Heart left ventricle (tissue), 13 donors: ENCODE measurements around the gene IL10RB.

Experiments used
- CTCF ChIP-seq, 12 donors: fragments of 200-600 bp; sonication (generic) in 4 of 12; IDR thresholded peaks; one replicate each; pipeline versions ENCODE4 v1.5.0 to v1.8.0; 2018 to 2022; ENCODE audit warnings: antibody characterized with exemption in 12 of 12, mild to moderate bottlenecking in 5 of 12
- POLR2A ChIP-seq, 2 donors: fragments of 450-650 bp; IDR thresholded peaks; one replicate each; pipeline ENCODE4 v1.6.1; 2017; ENCODE audit warnings: antibody characterized with exemption in 2 of 2, mild to moderate bottlenecking in 2 of 2, moderate library complexity in 2 of 2
- donor health status: ischemic (EF 13 %, LVEDD 7.1; RV severe dilation, severe dysfunction).
- donor health status: DM: no; HTN: yes; CAD: no.
- donor health status: DM: no; HTN: no; CAD: no.
- donor health status: ischemic (EF 25% LVEDD 6.9; RV normal size, moderate dysfunction).
- donor health status: ischemic (EF 25% LVEDD 5.7; RV mildly dilated, moderate dysfunction).
- donor health status: ischemic (EF 35%, LVEDD 5.7; RV mildly dilated, moderate dysfunction).
- donor health status: nonischemic (EF 11% LVEDD 7.7; RV severe dilation, severe dysfunction).
- donor health status: DM: yes; HTN: yes; CAD: no.
- donor health status: PGD.
- donor health status: ischemic (EF 29% LVEDD 5.4; RV normal size, mild dysfunction).
- donor health status: nonischemic (EF 23%, LVEDD 6.1; RV moderate dilation, normal function).

DNA sequence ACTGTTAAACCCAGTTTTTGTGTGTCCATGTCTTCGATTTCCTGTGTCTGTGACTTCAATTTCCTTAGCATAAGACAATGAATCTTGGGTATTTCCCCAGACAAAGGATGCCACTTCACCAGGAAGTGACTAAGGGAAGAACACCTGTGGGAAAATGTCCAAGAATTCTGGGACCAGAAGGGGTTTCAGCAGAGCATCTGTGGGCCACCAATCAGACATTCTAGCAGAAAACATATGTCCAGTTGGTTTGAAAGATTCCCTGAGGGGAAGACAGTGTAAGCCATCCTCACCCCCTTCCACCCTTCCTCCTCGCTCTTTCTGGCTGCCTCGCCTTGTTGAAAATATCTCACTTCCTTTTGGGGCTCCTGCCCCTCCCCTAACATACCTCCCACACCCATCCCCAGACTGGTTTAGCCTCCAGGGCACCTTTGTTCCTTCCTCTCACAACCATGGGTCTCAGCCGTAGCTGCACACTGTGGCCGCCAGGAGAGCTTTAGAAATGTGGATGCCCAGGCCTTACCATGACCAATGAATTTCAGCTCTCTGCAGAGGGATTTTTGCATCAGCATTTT is 33.1 kb downstream of the IL10RB start:
- TF ChIP-seq POLR2A (IDR thresholded peaks at IDR 0.05), result no peak
- TF ChIP-seq CTCF (IDR thresholded peaks at IDR 0.05), result no peak
